Activated CD4-positive, CD25-positive, alpha-beta regulatory T cell treated with anti-CD3 and anti-CD28 coated beads, Interleukin-2, amount 50 U/mL, for 72 hours (primary cell): ENCODE measurements around the gene KIF5C.

ENCODE experiments used
- DNase-seq: peaks from one replicate; pipeline ENCODE4 v3.0.0; 2021

Gene KIF5C

GRCh38 chr2:149020432-149020851 lies 145.4 kb downstream of the KIF5C start:
- no peak for DNase-seq

DNA sequence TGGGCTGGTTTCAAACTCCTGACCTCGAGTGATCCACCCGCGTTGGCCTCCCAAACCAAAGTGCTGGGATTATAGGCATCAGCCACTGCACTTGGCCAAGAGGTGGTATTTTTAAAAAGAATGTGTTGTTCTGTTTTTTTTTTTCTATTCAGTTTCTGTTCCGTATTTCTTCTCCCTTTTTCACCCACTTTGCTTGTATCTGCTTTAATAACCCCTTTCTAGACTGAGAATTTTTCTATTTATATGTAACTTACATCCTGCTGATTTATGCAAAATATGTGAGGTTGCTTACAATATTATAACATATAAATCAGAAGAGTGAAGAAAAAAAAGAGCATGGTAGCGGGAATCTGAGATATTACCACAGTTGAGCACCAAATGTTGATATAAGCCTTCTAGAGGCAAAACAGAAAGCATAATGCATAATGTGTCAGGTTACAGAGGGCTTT lies 146.3 kb downstream of the KIF5C start:
- DNase-seq = no peak

DNA sequence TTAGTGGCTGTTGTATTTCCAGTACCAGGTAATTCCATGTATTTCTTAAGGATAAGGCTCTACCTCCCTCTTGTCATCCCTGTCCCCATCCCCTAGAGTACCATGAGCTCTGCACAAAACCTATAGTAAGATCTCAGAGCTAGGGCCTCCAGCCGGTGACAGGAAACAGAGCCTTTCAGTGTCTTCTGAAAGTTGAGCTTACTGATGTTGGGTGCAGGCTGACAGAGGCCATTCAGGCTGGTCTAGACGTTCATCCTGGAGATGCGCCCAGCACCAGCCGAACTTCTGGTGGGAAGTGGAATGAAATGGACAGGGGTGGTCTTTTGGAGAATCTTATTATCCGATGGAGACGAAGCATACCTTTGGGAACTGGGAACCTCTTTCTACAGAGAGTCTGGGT lies 146.7 kb downstream of the KIF5C start:
- no peak for DNase-seq

- DNase-seq = no peak
Observed at GRCh38 chr2:149023091-149023490, 148.1 kb downstream of the KIF5C start.

DNA sequence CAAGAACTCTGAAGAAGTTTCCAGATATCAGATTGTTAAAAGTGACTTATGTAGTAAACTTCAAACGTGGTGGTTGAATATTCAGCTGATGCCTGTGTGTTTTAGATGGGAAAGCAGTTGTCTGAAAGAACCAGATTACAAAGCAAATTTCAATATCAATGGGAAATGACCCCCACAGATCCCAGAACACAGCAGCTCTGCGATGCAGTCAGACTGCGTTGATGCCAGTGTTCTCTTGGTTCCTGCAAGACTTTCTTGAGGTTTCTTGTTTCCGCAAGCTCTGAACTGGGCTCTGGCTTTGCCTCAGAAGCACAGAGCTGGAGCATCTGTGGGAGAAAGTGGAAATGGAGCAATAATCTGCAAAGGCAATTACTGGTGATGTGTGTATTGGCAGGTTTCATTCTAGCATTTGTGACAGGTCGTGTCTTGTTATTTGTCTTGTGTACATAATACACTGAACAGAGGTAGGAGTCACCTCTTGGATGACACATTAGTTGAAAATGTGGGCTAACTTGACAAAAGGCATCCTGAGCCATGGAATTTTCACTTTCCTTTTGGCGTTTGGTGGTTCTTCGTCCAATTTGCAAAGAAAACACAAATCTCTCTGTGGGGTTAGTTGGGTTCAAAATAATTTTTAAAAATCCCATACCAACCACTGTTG lies 152.7 kb downstream of the KIF5C start:
- DNase-seq = no peak

DNA sequence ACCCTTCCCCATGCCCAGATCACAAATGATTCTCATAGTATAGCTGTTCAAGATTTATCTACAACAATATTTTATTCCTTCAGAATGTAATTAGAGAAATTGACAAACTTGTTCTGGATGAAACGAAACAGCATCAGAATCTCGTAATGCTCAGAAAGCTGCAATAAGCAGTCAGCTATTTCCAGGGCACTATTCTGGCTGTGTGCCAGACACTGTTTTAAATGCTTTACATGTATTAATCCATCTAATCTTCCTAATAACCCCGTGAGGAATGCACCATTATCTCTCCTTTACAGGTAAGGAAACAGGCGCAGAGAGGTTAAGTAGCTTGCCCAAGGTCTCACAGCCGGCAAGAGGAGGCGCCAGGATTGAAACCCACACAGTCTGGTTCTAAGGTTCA lies 153.3 kb downstream of the KIF5C start:
- no peak for DNase-seq

DNA sequence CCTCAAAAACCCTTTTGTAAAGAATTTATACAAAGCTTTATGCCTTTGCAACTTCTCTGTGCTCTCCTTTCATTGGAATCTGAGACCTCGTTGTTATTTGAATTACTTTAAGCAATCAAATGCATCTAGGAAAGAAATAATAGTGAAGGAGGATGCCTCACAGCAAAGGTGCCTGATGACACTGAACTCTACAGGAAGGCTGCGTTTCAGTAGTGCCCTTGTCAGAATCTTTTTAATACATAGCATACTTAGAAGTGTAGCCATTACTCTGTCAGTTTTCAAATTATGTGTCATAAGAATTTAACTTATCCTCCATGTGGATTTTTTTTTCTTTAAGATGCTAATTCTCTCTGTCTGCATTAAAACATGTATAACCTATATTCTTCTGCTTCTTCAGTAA lies 153.9 kb downstream of the KIF5C start:
- no peak for DNase-seq

DNA sequence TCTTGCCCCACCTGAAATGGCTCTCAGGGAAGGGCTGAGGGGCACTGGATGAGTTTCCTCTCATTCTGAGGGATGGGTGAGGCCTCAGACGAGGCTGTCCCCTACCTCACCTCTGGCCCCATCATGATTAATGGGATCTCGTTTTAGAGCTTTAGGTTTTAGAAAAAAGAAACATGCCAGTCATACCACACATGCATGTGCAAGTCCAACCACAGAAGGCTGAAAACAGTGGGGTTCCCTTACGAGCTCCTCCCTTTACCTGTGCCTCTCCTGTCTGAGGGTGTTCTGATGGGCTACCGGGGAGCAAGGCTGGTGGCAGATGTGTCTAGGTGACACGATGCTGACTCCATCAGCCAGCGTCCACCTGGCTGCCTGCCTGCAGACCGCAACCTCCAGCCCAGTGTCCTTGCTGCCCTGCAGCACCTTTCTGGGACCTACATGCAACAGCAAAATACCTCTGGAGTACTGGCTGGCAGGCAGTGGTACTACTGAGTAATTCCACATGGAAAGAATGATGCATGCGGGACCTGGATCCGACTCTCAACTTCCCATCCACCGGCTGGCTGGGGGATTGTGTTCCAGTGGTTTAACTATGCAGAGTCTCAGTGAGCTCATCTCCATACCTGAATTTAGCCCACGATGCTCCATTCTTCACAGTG lies 154.4 kb downstream of the KIF5C start:
- DNase-seq = no peak

- no peak for DNase-seq
Observed at GRCh38 chr2:149031396-149031795, 156.4 kb downstream of the KIF5C start.

DNA sequence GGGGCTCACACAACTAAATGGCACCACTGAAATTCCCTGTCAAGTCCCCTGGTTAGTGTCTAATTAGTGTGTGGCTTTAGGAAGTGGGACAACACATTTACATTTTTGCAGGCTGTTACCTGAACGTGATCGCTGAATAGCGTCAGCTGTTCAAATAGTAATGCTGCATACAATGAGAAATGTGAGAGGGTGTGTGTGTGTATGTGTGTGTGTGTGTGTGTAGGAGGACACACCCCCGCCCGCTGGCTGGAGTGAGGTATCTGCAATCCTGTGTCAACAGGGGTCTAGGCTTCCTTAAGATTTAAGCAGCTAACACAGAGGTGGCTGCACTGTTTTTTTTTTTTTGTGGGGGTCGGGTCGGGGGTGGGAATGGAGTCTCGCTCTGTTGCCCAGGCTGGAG lies 158.7 kb downstream of the KIF5C start:
- no peak for DNase-seq

DNA sequence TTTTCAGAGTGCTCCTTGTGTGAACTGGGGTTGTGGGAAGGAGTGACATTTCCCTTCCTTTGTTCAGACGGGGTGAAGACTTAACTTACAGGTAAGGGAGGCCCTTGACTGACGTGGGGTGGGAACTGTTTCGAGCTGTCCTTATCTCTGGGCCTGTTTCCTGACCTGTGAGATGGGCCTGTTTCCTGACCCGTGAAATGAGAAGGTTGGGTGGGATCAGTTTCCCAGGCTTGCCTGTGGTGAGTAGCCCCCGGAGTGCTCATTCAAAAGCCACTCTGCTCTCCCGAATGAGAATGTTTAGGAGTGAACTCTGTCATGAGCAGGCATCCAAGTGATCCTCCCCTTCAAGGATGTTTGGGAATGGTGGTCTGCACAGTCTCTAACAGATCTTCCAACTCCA lies 159.4 kb downstream of the KIF5C start:
- DNase-seq = no peak

- DNase-seq = no peak
Observed at GRCh38 chr2:149036507-149037293, 161.7 kb downstream of the KIF5C start.

GRCh38 chr2:149037851-149038250 lies 162.8 kb downstream of the KIF5C start:
- no peak for DNase-seq

- no peak for DNase-seq
Observed at GRCh38 chr2:149038442-149039212, 163.6 kb downstream of the KIF5C start, which contains the start of gene LYPD6B. Gene LYPD6B (plus strand): TSS chr2:149038699. CDS start chr2:149130949, 92,250 bp downstream.

GRCh38 chr2:149039213-149039724 lies 164.2 kb downstream of the KIF5C start:
- DNase-seq = no peak

DNA sequence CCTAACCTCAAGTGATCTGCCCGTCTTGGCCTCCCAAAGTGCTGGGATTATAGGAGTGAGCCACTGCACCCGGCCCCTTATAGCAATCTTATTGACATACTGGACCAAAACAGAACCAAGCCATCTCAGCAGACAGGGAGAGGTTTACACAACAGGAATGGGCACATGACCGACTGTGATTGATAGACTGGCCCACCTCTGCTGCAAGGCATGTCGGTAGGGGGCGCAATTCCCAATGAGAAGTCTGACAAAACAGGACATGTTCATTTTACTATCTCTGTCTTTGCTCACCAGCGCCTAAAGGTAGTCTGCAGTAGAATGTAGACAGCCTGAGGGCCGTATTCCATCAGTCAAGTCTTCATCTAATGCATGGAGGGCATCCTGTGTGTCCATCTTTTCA lies 165.4 kb downstream of the KIF5C start:
- peak; percentile 52 for DNase-seq

DNA sequence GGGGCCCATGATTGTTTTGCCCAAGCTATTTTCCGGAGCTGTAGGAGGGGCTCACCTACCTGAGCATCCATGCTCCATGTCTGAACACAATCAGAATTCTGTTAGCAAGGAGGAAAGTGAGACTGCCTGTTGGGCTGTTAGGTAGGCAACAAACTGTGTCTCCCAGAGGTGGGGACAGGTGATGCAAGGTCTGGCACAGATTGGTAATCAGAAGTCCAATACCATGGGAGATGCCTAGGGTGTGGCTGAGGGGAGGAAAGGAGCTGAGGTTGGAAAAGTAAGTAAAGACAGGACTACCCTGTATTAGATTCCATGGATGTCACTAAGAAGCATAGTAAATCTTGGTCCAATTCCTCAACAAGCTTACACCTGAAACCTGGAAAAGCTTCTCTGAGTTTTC lies 166.5 kb downstream of the KIF5C start:
- DNase-seq = no peak

DNA sequence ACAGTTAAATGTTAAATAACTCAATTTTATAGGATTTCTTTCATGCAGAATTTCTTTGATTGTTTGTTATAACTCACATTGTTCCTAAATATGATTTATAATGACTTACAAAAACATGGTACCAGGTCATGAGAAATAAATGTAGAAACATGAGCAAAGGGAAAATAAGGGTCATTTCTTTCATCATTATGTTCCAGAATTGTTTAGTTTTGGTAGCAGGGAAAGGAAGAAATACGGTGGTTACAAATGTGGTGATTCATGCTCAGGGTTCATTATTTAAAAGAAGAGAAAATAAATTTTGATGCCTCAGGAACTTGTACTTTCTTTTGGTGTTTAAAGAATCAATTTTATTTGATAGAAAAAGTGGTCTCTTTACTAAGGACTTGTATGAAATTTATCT lies 167.9 kb downstream of the KIF5C start:
- no peak for DNase-seq

- DNase-seq = no peak
Observed at GRCh38 chr2:149044500-149044899, 169.5 kb downstream of the KIF5C start.

GRCh38 chr2:149047118-149047517 lies 172.1 kb downstream of the KIF5C start:
- no peak for DNase-seq

DNA sequence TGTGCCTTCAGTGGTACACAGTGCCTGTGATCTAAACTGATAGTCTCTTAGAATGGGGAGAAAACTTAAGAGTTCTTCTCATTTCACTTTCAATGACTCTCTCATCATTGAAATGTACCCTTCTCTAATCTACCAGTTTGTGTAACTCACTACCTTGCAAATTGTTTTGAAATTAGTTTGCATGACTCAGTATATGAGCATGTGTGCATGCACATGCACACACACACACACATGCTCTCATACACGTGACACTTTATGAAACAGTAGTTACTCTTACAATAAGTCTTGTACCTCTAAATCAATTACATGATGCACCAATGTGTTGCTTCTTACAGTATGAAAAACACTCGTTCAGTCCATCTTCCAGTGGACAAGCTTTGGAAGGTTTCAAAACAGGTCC lies 174.1 kb downstream of the KIF5C start:
- DNase-seq = no peak

DNA sequence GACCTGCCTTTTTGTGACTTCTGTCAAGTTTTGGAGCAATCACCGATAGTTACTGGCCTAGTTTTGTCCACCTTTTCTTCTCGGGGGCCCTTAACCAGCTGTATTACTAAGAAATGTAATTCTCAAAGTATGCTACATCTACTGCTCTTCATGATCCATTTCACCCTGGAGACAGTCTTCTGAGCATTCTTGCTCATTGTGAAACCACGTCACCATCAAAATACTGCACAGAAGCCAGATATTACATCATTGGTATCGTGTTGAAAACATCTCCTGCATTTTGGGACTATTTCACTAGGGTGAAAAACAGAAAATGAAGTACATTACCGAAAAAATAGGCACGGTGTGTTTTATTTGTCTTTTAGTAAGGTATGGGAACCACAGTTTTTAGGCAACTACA lies 175.2 kb downstream of the KIF5C start:
- DNase-seq = no peak

DNA sequence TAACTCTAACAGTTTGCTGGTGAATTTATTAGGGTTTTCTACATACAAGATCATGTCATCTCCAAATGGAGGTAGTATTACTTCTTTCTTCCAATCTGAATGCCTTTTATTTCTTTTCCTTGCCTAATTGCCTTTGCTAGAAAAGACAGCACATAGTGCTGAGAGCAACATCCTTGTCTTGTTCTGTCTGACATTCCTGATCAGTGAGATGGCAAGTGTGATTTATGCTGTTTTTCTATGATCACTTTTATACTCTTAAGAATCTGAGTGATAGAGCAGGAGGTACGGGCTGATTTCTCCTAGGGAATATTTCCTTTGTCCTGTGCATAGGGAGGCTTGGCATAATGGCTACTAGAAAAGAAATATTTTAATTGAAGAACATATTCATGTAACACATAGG lies 180.7 kb downstream of the KIF5C start:
- DNase-seq = no peak
